Epithelial cell of proximal tubule (primary cell): Measurements from ENCODE around the gene HSPG2. TPM values are rescaled to one million over a fixed set of nuclear protein-coding genes. Genes with fewer than 3 reads are reported as not detected.
"Not testable (repeated sequence)": the region's sequence is repeated elsewhere in the genome, so short reads cannot be mapped to it uniquely, and the experiment has no call there.

Experiments
- DNase-seq: peaks from one replicate; pipeline ENCODE4 v3.0.0-alpha.2; 2011; ENCODE audit warnings: low read depth
- H3K4me3 ChIP-seq: 2 replicates; pipeline ENCODE4 v1.5.1; 2011; ENCODE audit warnings: low read depth, mild to moderate bottlenecking, low read length
- total RNA-seq: library from RNA; depleted of rRNA; stranded (reverse); fragments of >200 nt; gene quantifications from 2 replicates; pipeline ENCODE4 v1.2.3, GENCODE V29; 2015
- TF ChIP-seq, protein P1 (sequence below): conservative IDR thresholded peaks from 2 replicates; pipeline ENCODE4 v1.5.1; 2012; ENCODE audit warnings: low read depth, mild to moderate bottlenecking, low read length

Gene HSPG2
- total RNA-seq, 1 donor from 2014 or later, result 156 TPM

DNA sequence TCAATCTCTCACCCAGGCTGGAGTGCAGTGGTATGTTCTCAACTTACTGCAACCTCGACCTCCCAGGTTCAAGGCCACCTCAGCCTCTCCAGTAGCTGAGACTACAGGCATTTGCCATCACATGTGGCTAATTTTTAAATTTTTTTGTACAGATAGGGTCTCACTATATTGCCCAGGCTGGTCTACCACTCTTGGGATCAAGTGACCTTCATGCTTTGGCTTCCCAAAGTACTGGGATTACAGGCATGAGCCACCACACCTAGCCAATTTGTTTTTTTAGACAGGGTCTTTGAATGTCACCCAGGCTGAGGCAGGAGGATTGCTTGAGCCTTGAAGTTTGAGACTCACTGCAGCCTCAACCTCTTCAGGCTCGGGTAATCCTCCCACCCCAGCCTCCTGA lies 144.0 kb downstream of the HSPG2 start:
- TF ChIP-seq, protein P1, sequence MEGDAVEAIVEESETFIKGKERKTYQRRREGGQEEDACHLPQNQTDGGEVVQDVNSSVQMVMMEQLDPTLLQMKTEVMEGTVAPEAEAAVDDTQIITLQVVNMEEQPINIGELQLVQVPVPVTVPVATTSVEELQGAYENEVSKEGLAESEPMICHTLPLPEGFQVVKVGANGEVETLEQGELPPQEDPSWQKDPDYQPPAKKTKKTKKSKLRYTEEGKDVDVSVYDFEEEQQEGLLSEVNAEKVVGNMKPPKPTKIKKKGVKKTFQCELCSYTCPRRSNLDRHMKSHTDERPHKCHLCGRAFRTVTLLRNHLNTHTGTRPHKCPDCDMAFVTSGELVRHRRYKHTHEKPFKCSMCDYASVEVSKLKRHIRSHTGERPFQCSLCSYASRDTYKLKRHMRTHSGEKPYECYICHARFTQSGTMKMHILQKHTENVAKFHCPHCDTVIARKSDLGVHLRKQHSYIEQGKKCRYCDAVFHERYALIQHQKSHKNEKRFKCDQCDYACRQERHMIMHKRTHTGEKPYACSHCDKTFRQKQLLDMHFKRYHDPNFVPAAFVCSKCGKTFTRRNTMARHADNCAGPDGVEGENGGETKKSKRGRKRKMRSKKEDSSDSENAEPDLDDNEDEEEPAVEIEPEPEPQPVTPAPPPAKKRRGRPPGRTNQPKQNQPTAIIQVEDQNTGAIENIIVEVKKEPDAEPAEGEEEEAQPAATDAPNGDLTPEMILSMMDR, result no peak
- DNase-seq, result no peak
- H3K4me3 ChIP-seq, result no peak overlapping the region

DNA sequence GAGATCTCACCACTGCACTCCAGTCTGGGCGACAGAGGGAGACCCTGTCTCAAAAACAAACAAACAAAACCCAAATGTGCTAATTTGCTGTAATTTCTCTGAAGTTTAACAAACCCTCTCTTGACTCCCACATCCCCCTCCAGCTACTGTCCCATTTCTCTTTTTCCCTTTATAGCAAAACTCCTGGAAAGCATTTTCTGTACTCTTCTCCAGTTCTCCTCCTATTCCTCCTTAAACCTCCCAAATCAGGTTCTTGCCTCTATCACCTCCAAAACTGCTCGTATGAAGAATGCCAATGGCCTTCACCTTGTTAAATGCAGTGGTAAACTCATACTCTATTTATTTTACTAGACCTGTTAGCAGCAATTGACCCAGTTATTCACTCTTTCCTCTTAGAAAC lies 150.5 kb downstream of the HSPG2 start:
- H3K4me3 ChIP-seq, result no peak overlapping the region
- no peak for DNase-seq
- TF ChIP-seq, protein P1, result no peak

DNA sequence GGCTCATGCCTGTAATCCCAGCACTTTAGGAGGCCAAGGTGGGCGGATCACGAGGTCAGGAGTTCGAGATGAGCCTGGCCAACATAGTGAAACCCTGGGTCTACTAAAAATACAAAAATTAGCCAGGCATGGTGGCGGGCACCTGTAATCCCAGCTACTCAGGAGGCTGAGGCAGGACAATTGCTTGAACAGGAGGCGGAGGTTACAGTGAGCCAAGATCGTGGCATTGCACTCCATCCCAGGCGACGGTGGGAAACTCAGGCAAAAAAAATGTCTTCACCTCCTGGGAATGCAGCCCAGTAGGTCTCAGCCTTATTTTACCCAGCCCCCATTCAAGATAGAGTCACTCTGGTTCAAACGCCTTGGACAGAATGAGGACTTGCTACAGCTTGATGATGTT lies 151.3 kb downstream of the HSPG2 start:
- not testable (repeated sequence) for H3K4me3 ChIP-seq, DNase-seq

DNA sequence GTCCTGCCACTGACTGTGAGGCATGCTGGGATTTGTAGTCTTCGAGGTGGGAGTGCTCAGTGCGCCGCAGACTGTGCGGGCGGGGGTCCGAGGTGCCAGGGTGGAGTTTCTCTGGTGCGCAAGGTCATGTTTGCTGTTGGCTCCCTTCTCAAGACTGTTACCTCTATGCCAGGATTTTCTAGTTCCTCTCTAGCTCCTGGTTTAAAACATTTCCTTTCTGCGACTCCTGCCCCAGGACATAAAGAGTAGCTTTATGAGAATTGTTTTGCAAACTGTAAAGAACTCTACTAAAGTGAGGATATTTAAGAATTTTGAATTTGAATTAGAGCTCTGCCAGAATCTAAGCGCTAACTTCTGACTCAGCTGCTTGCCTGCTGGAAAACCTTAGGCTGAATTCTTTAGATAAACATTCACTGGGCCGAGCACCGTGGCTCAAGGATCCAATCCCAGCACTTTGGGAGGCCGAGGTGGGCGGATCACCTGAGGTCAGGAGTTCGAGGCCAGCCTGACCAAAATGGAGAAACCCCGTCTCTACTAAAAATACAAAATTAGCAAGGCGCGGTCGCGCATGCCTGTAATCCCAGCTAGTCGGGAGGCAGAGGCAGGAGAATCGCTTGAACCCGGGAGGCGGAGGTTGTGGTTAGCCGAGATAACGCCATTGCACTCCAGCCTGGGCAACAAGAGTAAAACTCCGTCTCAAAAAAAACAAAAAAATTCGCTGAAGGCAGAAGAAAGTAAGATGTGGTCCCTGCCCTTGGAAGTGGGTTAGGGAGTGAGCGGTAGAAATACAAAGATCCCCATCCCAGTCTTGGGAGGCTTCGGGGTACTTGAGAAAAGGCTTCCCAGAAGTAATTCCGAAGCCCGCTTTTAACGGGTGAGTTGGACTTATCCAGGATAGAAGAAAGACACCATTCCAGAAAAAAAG lies 153.2 kb downstream of the HSPG2 start:
- peak overlapping the region; percentile 87 for H3K4me3 ChIP-seq
- TF ChIP-seq, protein P1, result no peak
- DNase-seq, result peak; percentile 72

DNA sequence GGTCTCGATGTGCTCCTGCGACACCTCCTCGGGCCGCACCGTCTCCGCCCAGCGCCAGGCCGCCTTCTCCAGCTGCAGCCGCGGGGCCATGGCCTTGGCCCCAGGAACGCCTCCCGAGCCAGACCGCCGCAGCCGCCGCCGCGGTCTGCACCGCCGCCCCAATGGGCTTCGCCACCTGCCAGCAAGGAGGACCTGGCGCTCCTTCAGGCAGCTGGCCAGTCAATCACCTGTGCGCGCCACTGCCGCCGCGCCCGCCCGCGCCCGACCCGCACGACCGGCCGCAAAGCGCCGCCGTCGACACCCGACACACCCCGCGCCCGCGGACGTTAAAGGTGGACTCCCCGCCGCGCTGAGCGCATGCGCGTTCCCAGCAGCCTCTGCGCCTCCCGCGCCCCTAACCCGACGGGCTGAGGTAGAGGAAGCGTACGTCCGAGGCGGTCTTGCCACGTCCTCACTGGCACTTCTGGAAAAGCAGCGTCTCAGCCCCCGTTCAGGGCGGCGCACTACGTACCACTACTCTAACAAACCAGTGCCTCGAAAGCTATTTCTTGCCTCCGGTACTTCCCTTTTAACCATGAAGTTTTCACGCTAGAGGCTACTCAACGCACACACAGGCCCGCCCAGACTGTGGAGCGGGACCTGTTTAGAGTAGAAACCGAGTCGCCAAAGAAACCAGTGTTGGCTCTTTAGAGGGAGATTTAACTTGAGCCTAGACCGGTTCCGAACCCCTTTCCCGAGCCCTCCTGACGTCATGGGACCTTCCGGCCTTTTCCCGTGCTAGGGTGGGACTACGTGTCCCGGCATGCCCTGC lies 154.0 kb downstream of the HSPG2 start, which contains the start of gene USP48:
TSS of gene USP48 (minus strand) at position 282 of the 811 bp plus-strand sequence. CDS start at position 90, 192 bp downstream.
- H3K4me3 ChIP-seq, result peak within 1 kb of the TSS; percentile 87
- TF ChIP-seq, protein P1, result no peak
- DNase-seq, result peak; percentile 30

DNA sequence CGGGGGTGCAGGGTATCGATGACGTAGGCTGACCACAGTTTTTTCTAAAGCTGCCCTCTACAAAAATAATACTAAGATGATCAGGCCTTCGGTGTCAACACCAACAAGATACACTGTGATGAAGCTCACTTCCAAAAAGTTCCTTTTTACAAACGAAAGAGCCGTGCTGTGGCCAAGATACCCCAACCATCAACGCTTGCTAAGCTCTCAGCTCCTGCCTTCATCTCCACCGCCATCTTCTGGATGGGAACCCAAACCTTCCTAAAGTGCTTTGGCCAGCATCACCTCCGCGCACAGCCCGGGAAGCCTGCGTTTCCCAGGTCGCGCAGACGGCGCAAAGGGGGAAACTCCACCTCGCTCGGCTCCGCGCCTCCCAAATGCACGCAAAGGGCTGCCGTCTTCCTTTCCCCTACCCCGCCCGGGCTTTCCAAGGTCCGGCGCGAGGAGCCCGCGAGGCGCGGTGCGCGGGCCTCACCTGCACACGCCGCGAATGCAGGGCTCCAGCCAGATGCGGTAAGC lies 154.7 kb downstream of the HSPG2 start:
- no peak for DNase-seq
- peak overlapping the region; percentile 87 for H3K4me3 ChIP-seq
- TF ChIP-seq, protein P1, result peak; percentile 43

DNA sequence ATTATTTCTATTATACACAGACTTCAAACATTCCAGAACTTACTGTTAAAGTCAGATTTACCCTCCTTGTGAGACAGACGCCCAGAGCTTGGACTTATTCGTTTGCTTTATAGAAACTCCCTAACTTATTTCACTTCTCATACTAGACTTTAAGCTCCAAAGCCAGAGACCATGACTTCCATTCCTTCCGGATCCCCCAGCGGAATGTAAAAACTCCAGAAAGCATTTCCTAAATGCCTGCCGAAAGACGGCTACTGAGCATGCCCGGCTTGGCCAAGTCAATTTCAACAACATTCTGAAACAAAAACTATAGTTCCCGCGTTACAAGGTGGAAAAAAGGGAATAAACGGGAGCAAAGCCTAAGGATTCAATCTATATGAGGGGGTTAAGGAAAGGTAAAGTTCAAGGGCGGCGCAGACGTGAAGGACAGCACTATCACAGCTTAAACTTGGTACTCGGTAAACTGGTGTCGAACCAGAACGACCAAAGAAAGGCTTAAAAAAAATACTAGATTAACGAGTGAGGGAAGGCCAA lies 155.2 kb downstream of the HSPG2 start:
- TF ChIP-seq, protein P1, result no peak
- H3K4me3 ChIP-seq, result peak overlapping the region; percentile 87
- peak; percentile 22 for DNase-seq
